Forelimb muscle (tissue), 1 donor: ENCODE data around the gene AVPR1A. TPM values are rescaled to one million over a fixed set of nuclear protein-coding genes. Genes with fewer than 3 reads are reported as not detected.

ENCODE experiments used
- DNase-seq: peaks from one replicate; pipeline ENCODE4 v3.0.0-alpha.2; 2013; ENCODE audit warnings: low read depth
- polyA plus RNA-seq: library from polyadenylated mRNA; unstranded; fragments of 120-200 nt; gene quantifications from one replicate; pipeline ENCODE4 v1.2.1, GENCODE V29; 2013; ENCODE audit not compliant: insufficient read length

The AVPR1A gene
- polyA plus RNA-seq, 1 donor = 5.6 TPM

GRCh38 chr12:63095369-63095980, 55.5 kb downstream of the AVPR1A start:
- DNase-seq = no peak

DNA sequence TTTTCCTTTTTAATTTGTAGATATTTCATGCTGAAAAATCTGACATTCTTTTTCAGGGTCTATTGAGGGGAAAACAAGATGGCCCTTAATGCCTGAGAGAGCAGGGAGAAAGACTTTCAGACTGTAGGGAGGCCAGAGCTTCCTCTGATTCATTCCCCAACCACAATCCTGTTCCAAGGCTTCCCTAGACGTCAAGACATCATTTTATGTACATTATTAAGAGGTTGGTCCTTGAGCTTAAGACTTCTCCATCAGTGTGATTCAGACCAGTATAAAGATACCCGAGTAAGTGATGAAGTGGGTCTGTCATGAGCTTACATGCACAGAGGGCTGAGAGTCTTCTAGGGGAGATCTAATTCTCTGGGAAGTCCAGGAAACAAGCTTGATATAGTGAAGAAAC, 57.3 kb downstream of the AVPR1A start:
- no peak for DNase-seq

DNA sequence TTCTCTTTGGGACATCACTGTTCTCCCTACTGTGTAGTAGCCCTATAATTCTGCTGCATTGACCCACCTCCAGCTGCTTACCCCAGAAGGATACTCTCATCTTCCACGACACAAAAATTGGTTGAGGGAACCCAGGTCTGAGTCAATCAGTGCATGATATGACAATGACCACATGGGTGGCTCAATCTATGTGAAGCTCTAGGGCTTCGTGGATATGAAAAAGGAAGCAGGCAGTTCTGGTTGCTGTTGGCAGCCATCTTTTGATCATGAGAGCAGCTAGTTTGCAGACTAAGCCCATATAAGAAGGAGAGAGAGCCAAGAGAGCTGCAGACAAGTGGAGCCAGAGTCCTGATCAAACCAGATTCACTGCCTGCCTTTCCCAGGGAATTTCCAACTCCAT, 57.9 kb downstream of the AVPR1A start:
- DNase-seq = no peak

Other genes starting within 250 kb of the AVPR1A start
- gene PPM1H, start 216.1 kb downstream of the AVPR1A start, polyA plus RNA-seq = 3.1 TPM